ENCODE results near the gene EPSTI1.

The EPSTI1 gene

DNA sequence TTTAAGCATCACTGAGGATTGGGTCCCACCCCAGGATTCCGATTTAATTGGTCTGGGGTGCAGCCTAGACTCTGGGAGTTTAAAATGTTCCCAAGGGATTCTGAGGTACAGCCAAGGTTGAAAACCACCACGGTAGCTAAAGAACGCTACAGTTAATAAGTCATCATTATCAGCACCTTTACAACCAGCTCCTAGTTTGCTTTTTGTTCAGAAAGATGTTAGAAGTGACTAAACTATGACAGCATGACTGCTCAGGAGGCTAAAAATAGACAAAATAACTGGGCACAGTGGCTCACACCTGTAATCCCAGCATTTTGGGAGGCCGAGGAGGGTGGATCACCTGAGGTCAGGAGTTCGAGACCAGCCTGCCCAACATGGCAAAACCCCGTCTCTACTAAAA is 11.7 kb upstream of the EPSTI1 start:
- no peak for TF ChIP-seq CTCF (conservative IDR thresholded peaks at IDR 0.05; ENCODE audit: low read length)
- no peak for DNase-seq (ENCODE audit: low read depth)
- no peak overlapping the region for H3K4me3 ChIP-seq (ENCODE audit: low read length)

GRCh38 chr13:43003010-43003409 is 11.0 kb upstream of the EPSTI1 start:
- no peak for DNase-seq (ENCODE audit: low read depth)
- H3K4me3 ChIP-seq (ENCODE audit: low read length): no peak overlapping the region
- no peak for TF ChIP-seq CTCF (conservative IDR thresholded peaks at IDR 0.05; ENCODE audit: low read length)

DNA sequence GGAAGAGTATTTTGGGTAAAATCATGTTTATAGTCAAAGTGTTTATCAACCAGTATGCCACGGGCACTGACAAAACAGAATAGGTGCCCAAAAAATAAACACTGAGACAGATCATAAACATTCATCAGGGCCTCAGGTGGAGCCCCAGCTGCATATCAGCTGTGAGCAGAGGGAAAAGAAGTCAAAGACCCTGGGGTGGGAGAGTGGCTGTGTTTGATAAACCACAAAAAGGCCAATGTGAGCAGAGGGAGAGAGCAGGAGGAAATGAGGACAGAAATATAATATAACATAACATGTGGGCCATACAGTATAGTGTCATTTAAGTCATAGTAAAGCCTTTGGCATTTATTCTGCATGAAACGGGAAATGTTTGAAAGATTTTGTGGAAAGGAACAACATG is 10.0 kb upstream of the EPSTI1 start:
- no peak overlapping the region for H3K4me3 ChIP-seq (ENCODE audit: low read length)
- no peak for TF ChIP-seq CTCF (conservative IDR thresholded peaks at IDR 0.05; ENCODE audit: low read length)
- DNase-seq (ENCODE audit: low read depth): no peak

GRCh38 chr13:43000676-43001075 is 8.6 kb upstream of the EPSTI1 start:
- no peak overlapping the region for H3K4me3 ChIP-seq (ENCODE audit: low read length)
- no peak for TF ChIP-seq CTCF (conservative IDR thresholded peaks at IDR 0.05; ENCODE audit: low read length)
- no peak for DNase-seq (ENCODE audit: low read depth)

DNA sequence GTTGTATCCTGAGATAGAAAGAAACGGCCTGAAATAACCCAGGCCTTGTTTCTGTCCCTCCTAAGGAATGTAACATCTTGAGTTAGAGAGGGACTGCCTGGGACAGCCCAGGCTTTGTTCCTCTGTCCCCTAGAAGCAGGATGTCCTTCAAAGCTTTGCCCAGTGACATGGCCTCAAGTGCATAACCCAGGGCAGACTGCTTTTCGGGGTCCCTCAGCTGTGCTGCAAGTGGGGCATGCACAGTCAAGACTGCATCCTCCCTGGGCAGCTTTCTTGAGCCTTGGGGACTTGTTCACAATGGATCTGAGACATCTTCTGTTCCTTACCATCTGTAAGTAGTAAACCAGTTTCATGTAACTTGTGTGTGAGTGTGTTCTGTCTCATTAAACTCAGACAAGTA is 7.5 kb upstream of the EPSTI1 start:
- DNase-seq (ENCODE audit: low read depth): no peak
- no peak overlapping the region for H3K4me3 ChIP-seq (ENCODE audit: low read length)
- no peak for TF ChIP-seq CTCF (conservative IDR thresholded peaks at IDR 0.05; ENCODE audit: low read length)

- peak; percentile 59 for DNase-seq (ENCODE audit: low read depth)
- no peak for TF ChIP-seq CTCF (conservative IDR thresholded peaks at IDR 0.05; ENCODE audit: low read length)
- no peak overlapping the region for H3K4me3 ChIP-seq (ENCODE audit: low read length)
Measured at GRCh38 chr13:42997381-42997780, 5.3 kb upstream of the EPSTI1 start.

GRCh38 chr13:42996584-42996983 is 4.5 kb upstream of the EPSTI1 start:
- no peak overlapping the region for H3K4me3 ChIP-seq (ENCODE audit: low read length)
- peak; percentile 94 for DNase-seq (ENCODE audit: low read depth)
- no peak for TF ChIP-seq CTCF (conservative IDR thresholded peaks at IDR 0.05; ENCODE audit: low read length)
